NCI-H2029 (cell line): ENCODE data around the gene LTBP4.
"Not testable (repeated sequence)": the region's sequence is repeated elsewhere in the genome, so short reads cannot be mapped to it uniquely, and the experiment has no call there.

Source experiments
- DNase-seq: peaks from one replicate; lab custom pipeline; 2025; lab: John Stamatoyannopoulos, UW

LTBP4 gene

GRCh38 chr19:40629346-40629745 lies 28.2 kb downstream of the LTBP4 start:
- no peak for DNase-seq

GRCh38 chr19:40630571-40631160 lies 29.5 kb downstream of the LTBP4 start:
- DNase-seq = no peak

GRCh38 chr19:40632311-40633036 lies 31.3 kb downstream of the LTBP4 start:
- DNase-seq = no peak

DNA sequence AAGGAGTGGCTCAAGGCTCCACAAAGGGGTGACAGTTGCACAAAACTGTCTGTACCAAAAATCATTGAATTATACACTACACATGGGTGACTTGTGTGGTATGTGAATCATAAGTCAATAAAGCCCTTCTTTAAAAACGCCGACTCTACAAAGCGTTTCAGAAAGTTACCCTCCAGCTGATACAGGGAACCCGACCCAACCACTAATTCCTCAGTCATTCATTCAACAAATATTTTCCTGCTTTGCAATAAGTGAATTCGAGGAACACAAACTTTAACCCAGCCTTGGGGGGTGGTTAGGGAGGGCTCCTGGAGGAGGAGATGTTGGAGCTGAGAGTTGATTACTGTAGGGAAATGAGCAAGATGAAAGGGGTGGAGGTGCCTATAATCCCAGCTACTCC lies 32.0 kb downstream of the LTBP4 start:
- DNase-seq = no peak

DNA sequence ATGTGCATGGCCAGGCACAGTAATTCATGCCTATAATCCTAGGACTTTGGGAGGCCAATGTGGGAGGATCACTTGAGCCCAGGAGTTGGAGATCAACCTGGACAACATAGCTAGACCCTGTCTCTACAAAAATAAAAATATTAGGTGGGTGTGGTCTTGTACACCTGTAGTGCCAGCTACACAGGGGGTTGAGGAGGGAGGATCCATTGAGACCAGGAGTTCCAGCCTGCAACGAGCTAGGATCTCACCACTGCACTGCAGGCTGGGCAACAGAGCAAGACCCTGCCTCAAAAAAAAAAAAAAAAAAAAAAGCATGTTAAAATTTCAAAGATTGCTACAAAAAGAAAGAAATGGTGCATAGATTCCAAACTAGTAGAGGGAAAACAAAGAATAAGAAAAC lies 37.2 kb downstream of the LTBP4 start:
- no peak for DNase-seq

DNA sequence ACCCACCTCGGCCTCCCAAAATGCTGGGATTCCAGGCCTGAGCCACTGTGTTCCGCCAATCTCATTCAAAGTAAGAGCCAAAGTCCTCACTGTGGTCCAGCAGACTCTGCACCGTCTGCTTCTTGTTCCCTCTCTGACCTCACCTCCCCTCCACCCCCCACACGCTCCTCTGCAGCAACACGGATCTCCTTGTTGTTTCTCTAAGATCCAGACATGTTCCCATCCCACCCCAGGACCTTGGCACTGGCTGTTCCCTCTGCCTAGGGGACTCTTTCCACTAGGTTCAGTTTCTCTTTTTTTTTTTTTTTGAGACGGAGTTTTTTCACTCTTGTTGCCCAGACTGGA lies 38.4 kb downstream of the LTBP4 start:
- no peak for DNase-seq

DNA sequence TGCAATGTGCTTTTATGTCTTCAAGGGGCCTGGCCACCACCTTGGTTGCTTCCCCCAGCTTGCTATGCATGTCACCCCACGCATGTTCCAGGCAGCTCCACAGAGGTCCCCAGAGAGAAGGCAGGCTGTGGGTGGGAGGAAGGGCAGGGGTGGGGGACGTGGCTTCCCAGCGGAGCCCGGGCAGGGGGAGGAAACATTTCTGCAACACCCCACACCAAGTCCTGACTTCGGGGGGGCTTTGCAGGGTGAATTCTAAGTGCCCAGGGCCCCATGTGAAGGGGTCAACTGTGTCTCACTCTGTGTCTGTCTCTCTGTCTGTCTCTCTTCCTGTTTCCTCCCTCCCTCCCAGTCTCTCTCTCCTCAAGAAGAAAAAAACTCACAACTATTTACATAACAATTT lies 39.6 kb downstream of the LTBP4 start:
- no peak for DNase-seq

DNA sequence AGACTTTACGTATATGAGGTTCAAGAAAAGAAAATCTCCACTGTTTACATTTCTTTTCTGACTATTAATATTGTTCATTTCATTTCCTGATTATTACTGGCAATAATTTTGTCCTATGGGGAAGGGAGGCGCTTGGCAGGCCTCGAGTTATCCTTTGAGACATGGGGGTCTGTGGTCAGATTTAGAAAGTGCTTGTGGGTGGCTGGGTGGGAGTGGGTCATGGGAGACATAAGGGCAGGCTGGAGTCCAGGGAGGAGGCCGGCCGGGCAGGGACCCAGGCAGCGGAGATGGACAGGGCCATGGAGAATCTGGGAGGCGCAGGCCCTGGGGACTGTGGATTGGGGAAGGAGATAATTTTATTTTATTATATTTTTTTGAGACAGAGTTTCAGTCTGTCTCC lies 40.1 kb downstream of the LTBP4 start:
- DNase-seq = no peak

- DNase-seq = no peak
These were observed 41.0 kb downstream of the LTBP4 start for GRCh38 chr19:40642051-40642706.

DNA sequence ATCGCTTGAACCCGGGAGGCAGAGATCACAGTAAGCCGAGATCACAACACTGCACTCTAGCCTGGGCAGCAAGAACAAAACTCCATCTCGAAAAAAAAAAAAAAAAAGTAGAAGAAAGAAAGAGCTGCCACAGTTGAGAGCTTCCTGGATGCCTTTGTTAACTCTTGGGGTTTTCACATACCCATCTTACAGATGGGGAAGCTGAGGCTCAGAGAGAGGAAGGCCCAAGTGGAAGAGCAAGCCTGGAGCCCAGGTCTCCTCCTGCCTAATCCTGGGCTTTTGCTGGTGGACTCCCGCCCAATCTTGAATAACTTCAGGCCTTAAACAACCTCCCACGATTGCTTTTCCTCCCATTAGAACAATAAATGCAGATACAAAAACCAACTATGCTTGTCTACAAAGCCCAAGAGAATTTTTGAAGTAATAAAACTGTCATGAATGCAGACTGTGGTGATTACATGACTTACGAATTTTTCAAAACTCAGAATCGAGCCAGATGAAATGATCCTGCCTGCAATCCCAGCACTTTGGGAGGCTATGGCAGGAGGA lies 41.7 kb downstream of the LTBP4 start:
- no peak for DNase-seq

DNA sequence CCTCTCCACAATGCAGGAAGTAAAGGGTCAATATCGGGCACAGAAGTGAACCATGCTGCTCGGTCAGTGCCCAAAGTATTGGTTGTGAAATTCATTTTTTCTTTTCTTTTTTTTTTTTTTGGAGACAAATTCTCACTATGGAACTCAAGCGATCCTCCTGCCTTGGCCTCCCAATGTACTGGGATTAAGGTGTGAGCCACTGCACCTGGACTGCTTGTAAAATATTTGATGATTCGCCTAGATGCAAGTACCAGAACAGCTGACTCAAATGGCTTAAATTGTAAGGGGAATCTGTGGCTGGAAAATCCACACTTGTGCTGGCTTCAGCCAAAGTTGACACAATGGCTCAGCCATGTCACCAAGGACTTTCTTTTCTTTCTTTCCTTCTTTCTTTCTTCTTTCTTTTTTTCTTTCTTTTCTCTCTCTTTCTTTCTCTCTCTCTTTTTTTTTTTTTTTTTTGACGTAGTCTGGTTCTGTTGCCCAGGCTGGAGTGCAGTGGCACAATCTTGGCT lies 45.6 kb downstream of the LTBP4 start:
- DNase-seq = no peak

GRCh38 chr19:40649903-40650675 lies 48.9 kb downstream of the LTBP4 start:
- not testable (repeated sequence) for DNase-seq

DNA sequence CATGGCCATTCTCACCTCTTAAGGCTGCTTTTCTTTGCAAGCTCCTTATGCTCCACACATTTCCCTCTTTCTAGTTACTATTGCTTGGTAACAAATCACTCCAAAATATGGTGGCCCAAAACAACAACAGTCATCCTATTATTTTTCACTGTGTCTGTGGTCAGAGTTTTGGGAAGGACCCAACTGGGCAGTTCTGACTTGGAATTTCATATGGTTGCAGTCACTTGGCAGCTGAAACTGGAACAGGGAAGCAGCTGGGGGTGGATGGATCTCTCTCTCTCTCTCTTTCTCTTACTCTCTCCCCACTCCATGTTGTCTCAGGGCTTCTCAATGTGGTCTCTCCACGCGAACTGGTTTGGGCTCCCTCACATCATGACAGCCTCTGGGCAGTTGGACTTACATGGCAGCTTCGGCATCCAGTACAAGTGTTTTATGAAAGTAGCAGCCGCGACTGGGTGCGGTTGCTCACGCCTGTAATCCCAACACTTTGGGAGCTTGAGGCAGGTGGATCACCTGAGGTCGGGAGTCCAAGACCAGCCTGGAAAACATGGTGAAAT lies 49.7 kb downstream of the LTBP4 start:
- DNase-seq = no peak

DNA sequence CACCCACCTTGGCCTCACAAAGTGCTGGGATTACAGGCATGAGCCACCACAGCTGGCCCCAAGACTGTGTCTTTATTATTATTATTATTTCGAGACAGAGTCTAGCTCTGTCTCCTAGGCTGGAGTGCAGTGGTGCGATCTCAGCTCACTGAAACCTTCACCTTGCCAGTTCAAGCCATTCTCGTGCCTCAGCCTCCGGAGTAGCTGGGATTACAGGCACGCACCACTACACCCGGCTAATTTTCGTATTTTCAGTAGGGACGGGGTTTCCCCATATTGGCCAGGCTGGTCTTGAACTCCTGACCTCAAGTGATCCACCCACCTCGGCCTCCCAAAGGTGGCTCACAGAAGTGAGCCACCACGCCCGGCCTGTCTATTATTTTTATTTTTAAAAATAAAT lies 51.1 kb downstream of the LTBP4 start:
- DNase-seq = not testable (repeated sequence)

- not testable (repeated sequence) for DNase-seq
These were observed 54.5 kb downstream of the LTBP4 start for GRCh38 chr19:40655684-40656083.

DNA sequence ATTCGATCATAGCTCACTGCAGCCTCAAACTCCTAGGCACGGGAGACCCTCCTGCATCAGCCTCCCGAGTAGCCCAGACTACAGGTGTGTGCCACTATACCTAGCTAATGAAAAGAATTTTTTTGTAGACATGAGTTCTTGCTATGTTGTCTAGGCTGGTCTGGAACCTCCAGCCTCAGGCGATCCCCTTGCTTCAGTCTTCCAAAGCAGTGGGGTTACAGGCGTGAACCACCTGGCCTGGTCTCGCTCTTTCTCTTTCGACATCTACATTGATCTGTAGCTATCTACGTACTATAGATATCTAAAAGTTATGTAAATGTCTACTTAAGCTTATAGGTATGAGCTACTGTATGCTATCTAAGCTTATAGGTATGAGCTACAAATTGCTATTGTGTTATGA lies 56.9 kb downstream of the LTBP4 start:
- no peak for DNase-seq

DNA sequence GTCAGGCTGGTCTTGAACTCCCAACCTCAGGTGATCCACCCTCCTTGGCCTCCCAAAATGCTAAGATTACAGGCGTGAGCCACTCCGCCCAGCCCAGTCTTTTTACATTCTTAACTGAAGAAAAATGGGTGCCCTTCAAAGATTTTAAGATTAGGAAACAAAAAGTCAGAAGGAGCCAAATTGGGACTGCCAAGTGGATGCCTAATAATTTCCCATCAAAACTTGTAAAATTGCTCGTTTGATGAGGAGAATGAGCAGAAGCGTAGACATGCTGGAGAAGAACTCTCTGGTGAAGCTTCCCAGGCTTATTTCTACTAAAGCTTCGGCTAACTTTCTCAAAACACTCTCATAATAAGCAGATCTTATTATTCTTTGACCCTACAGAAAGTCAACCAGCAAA lies 57.9 kb downstream of the LTBP4 start:
- no peak for DNase-seq

- no peak for DNase-seq
These were observed 58.4 kb downstream of the LTBP4 start for GRCh38 chr19:40659566-40659965.

DNA sequence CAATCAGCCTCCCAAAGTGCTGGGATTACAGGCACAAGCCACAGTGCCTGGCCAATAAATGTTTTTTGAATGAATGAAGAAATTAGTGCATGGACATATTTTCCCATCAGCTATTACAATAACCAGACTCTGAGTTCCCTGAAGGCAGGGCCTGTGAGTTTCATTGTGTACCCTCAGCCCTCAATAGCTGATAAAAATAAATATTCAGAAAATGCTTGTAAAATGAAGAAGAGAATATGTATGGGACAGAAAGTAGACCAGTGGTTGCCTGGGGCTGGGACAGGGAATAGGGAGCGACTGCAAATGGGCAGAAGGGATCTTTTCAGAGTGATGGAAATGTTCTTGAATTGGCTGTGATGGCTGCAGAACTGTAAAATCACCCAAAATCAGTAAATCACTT lies 60.4 kb downstream of the LTBP4 start:
- DNase-seq = no peak

- peak; percentile 78 for DNase-seq
These were observed 61.9 kb downstream of the LTBP4 start for GRCh38 chr19:40662925-40663694.
